ENCODE measurements around the gene PAPLN. TPM values are rescaled to one million over a fixed set of nuclear protein-coding genes. Genes with fewer than 3 reads are reported as not detected.

PAPLN gene
- total RNA-seq, 5 donors from 2014 or later (not counting 1 experiment from before 2014, with no cell fraction given) = 0.14 to 1.0 (median 0.29) TPM; not detected in 1

DNA sequence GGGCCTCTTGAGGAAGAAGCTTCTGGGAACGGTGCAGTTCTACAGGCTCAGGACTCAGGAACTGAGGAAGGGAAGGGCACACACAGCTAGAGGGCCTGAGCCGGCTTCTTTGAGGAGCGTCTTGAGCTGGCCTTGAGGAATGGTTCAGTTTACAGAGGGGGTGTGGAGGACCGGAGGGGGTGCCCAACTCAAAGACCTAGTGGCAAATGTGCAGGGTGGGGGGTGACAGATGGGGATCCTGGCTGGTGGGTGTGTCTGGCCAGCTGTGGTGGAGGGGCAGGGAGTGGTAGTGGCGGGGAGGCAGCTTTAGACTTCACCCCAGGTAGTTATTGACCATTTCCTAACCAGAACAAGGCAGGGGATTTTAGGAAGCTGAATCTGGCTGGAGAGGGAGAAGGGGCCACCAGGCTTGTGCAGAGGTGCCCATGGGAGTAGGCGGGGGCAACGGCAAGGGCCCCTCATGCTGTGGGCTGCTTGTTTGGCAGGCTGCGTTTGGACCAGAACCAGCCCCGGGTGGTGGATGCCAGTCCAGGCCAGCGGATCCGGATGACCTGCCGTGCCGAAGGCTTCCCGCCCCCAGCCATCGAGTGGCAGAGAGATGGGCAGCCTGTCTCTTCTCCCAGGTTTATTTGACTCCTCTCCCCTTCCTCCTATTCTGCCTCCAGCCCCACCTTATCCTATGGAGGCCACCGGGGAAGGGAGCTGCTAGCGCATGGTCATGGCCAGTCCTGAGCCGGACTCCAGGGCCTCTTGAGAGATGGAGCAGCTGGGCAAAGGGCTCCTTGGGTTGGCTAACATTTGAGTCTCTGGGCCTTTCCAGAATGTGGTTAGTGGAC, 27.8 kb downstream of the PAPLN start:
- H3K4me1 Mint-ChIP-seq = peaks cover 7 to 8% (median 7%) of the 10 kb centered on the region in 3 donors
- Histone ChIP-seq H3K9me3 (no peaks in the 10 kb centered on the region), H3K4me3 (ENCODE audit: control insufficient read depth in 1 of 2, extremely low read depth in 1 of 2, low read length in 1 of 2) (no peak overlapping the region), H3K27me3 (replicated peaks in 1 of 2; ENCODE audit: control insufficient read depth in 2 of 2, extremely low read depth in 1 of 2, insufficient read depth in 2 of 2, low read length in 1 of 2) (peaks cover 0 to 53% of the 10 kb centered on the region in 2 experiments), H3K27ac (ENCODE audit: low read length) (no peak overlapping the region), H3K36me3 (ENCODE audit: control insufficient read depth in 2 of 2, extremely low read depth in 1 of 2, insufficient read depth in 1 of 2, low read length in 1 of 2) (no peaks in the 10 kb centered on the region), H3K4me1 (ENCODE audit: control insufficient read depth in 1 of 2, extremely low read depth in 1 of 2, insufficient read depth in 2 of 2, low read length in 2 of 2) (peaks cover 0 to 5% of the 10 kb centered on the region in 2 experiments)
- no peak for DNase-seq
- 94% methylated on average over 12 of the region's 18 CpGs for WGBS (ENCODE audit: insufficient coverage)
- peaks cover 14 to 16% of the 10 kb centered on the region in 2 donors for H3K27me3 Mint-ChIP-seq
- no peaks in the 10 kb centered on the region for H3K9me3 Mint-ChIP-seq
- no peak overlapping the region for H3K4me3 Mint-ChIP-seq
- no peak overlapping the region for H3K27ac Mint-ChIP-seq
- ATAC-seq (replicated peaks in 1 of 4) = no peak
- no peaks in the 10 kb centered on the region for H3K36me3 Mint-ChIP-seq
- POLR2A ChIA-PET = interaction anchor here in 1 of 2 donors (0.6 kb wide), 1 partner anchor 1305 kb away, joined by 3 read pairs; no protein-coding TSS in a partner anchor
- CTCF ChIA-PET = interaction anchor here in 1 of 2 donors (0.6 kb wide), 2 partner anchors 179 to 468 kb away, joined by 3 to 4 read pairs; no protein-coding TSS in a partner anchor

DNA sequence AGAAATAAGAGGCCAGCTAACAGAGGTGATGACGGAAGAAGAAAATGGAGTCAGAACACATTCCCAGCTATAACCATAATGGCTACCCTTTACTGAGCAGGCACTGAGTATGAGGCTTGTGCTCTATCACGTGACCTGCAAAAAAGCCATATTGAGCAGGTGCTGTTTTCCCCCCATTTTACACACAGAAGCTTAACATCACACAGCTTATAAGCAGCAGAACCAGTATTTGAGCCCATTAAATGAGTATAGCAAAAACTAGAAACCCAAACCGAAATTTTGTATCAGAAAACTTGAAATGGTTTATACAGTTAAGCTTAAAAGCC, 28.4 kb downstream of the PAPLN start:
- WGBS (ENCODE audit: insufficient coverage) = 81% methylated on average over 2 of the region's 3 CpGs

DNA sequence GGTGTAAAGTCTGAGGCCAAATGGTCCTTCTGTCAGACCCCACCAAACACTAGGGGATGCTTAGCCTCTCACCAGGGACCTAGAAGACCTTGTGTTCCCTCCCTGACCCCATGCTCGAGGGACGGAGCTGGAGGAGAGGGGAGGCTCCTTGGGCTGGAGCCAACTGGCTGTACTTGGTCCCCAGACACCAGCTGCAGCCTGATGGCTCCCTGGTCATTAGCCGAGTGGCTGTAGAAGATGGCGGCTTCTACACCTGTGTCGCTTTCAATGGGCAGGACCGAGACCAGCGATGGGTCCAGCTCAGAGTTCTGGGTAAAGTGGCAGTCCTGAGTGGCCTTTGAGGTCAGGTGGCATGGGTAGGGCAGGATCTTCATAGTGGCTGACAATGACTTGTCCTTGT, 29.0 kb downstream of the PAPLN start:
- Mint-ChIP-seq H3K27ac (no peak overlapping the region), H3K9me3 (no peaks in the 10 kb centered on the region), H3K4me3 (no peak overlapping the region), H3K4me1 (peaks cover 15 to 17% (median 15%) of the 10 kb centered on the region in 3 donors), H3K36me3 (no peaks in the 10 kb centered on the region), H3K27me3 (peaks cover 14 to 16% of the 10 kb centered on the region in 2 donors)
- ChIA-PET POLR2A (no interaction called here), CTCF (no interaction called here)
- Histone ChIP-seq H3K4me1 (ENCODE audit: control insufficient read depth in 1 of 2, extremely low read depth in 1 of 2, insufficient read depth in 2 of 2, low read length in 2 of 2) (peaks cover 0 to 8% of the 10 kb centered on the region in 2 experiments), H3K4me3 (ENCODE audit: control insufficient read depth in 1 of 2, extremely low read depth in 1 of 2, low read length in 1 of 2) (no peak overlapping the region), H3K36me3 (ENCODE audit: control insufficient read depth in 2 of 2, extremely low read depth in 1 of 2, insufficient read depth in 1 of 2, low read length in 1 of 2) (no peaks in the 10 kb centered on the region), H3K9me3 (no peaks in the 10 kb centered on the region), H3K27me3 (replicated peaks in 1 of 2; ENCODE audit: control insufficient read depth in 2 of 2, extremely low read depth in 1 of 2, insufficient read depth in 2 of 2, low read length in 1 of 2) (peaks cover 0 to 45% of the 10 kb centered on the region in 2 experiments), H3K27ac (ENCODE audit: low read length) (no peak overlapping the region)
- DNase-seq (no peak), ATAC-seq (replicated peaks in 1 of 4) (no peak)
- 98% methylated on average over 7 of the region's 7 CpGs for WGBS (ENCODE audit: insufficient coverage)

More for the DNA sequence above, 28.4 kb downstream of the PAPLN start:
- DNase-seq (no peak), ATAC-seq (replicated peaks in 1 of 4) (no peak)
- Histone ChIP-seq H3K4me1 (ENCODE audit: control insufficient read depth in 1 of 2, extremely low read depth in 1 of 2, insufficient read depth in 2 of 2, low read length in 2 of 2) (peaks cover 0 to 8% of the 10 kb centered on the region in 2 experiments), H3K4me3 (ENCODE audit: control insufficient read depth in 1 of 2, extremely low read depth in 1 of 2, low read length in 1 of 2) (no peak overlapping the region), H3K27ac (ENCODE audit: low read length) (no peak overlapping the region), H3K36me3 (ENCODE audit: control insufficient read depth in 2 of 2, extremely low read depth in 1 of 2, insufficient read depth in 1 of 2, low read length in 1 of 2) (no peaks in the 10 kb centered on the region), H3K27me3 (replicated peaks in 1 of 2; ENCODE audit: control insufficient read depth in 2 of 2, extremely low read depth in 1 of 2, insufficient read depth in 2 of 2, low read length in 1 of 2) (peaks cover 0 to 50% of the 10 kb centered on the region in 2 experiments), H3K9me3 (no peaks in the 10 kb centered on the region)
- Mint-ChIP-seq H3K27me3 (peaks cover 14 to 16% of the 10 kb centered on the region in 2 donors), H3K36me3 (no peaks in the 10 kb centered on the region), H3K4me1 (peaks cover 12 to 14% (median 13%) of the 10 kb centered on the region in 3 donors), H3K27ac (no peak overlapping the region), H3K4me3 (no peak overlapping the region), H3K9me3 (no peaks in the 10 kb centered on the region)
- ChIA-PET POLR2A (no interaction called here), CTCF (no interaction called here)

DNA sequence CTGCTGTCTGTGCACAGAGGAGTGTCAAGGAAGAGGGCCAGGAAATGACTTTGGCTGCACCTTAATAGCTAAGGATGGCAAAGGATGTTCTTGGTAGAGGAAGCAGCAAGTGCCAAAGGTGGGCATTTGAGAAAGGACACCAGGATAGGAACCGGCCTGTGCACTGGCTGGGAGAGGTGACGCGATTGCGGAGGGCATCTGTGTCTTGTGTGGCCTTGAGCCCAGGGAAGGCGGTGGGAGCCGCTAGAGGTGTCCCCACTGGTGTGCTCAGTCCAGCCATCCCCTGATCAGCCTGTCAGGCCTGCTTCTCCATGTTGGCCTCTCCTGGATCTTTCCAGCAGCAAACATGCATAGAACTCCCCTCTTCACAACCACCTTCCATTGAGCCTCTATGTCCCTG, 30.2 kb downstream of the PAPLN start:
- DNase-seq = no peak
- Mint-ChIP-seq H3K27ac (no peak overlapping the region), H3K27me3 (peaks cover 14 to 16% of the 10 kb centered on the region in 2 donors), H3K9me3 (no peaks in the 10 kb centered on the region), H3K36me3 (no peaks in the 10 kb centered on the region), H3K4me3 (no peak overlapping the region), H3K4me1 (peaks cover 15 to 17% (median 15%) of the 10 kb centered on the region in 3 donors)
- POLR2A ChIA-PET = no interaction called here
- Histone ChIP-seq H3K9me3 (no peaks in the 10 kb centered on the region), H3K4me1 (ENCODE audit: control insufficient read depth in 1 of 2, extremely low read depth in 1 of 2, insufficient read depth in 2 of 2, low read length in 2 of 2) (peaks cover 0 to 8% of the 10 kb centered on the region in 2 experiments), H3K4me3 (ENCODE audit: control insufficient read depth in 1 of 2, extremely low read depth in 1 of 2, low read length in 1 of 2) (no peak overlapping the region), H3K36me3 (ENCODE audit: control insufficient read depth in 2 of 2, extremely low read depth in 1 of 2, insufficient read depth in 1 of 2, low read length in 1 of 2) (no peaks in the 10 kb centered on the region), H3K27me3 (replicated peaks in 1 of 2; ENCODE audit: control insufficient read depth in 2 of 2, extremely low read depth in 1 of 2, insufficient read depth in 2 of 2, low read length in 1 of 2) (peaks cover 0 to 34% of the 10 kb centered on the region in 2 experiments), H3K27ac (ENCODE audit: low read length) (no peak overlapping the region)
- 98% methylated on average over 6 of the region's 6 CpGs for WGBS (ENCODE audit: insufficient coverage)
- ATAC-seq (replicated peaks in 1 of 4) = no peak
- CTCF ChIA-PET = no interaction called here

DNA sequence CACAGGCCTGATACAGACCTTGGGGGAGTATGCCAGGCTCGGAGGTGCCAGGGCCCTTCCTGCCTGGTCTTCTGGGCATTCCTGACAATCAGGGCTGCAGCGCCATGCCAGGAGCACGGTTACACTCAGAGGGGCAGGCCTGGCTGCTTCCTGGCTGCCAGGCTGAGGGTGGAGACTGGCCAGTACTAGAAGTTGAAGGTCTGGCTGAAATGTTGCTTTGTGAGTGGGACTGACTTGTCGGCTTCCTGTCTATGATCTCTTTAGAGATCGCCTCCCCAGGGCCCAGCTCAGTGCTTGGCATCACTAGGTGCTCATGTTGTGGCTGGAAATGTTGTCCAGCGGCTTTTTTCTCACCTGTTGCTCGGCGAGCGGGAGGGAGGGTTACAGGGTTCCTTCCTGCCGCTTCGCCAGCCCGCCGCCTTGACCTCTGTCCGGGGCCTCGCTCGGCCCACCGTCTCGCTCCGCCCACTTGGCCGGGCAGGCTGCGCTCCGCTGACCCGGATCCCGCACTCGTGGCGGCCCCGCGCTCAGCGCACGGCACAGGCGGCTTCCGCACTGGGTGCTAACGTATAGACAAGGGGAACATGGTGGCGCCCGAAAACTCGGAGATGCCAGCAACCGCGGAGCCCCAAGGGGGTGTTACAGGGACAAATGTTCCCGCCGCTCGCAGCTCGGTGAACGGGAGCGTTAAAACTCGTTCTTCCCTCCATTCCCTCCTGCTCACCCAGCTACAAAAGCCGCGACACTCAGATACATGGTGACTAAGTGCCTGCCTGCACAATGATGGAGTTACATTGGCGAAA, 32.6 kb downstream of the PAPLN start:
- Mint-ChIP-seq H3K4me1 (peaks cover 15 to 17% (median 15%) of the 10 kb centered on the region in 3 donors), H3K27me3 (peaks cover 3 to 12% of the 10 kb centered on the region in 2 donors), H3K36me3 (peaks cover 9% of the 10 kb centered on the region), H3K9me3 (no peaks in the 10 kb centered on the region), H3K27ac (no peak overlapping the region), H3K4me3 (peak overlapping the region; percentile 45 to 67 (median 48))
- Histone ChIP-seq H3K4me3 (ENCODE audit: control insufficient read depth in 1 of 2, extremely low read depth in 1 of 2, low read length in 1 of 2) (peak overlapping the region in 1 of 2 donors; percentile 45), H3K4me1 (ENCODE audit: control insufficient read depth in 1 of 2, extremely low read depth in 1 of 2, insufficient read depth in 2 of 2, low read length in 2 of 2) (peaks cover 0 to 8% of the 10 kb centered on the region in 2 experiments), H3K27me3 (replicated peaks in 1 of 2; ENCODE audit: control insufficient read depth in 2 of 2, extremely low read depth in 1 of 2, insufficient read depth in 2 of 2, low read length in 1 of 2) (peaks cover 0 to 13% of the 10 kb centered on the region in 2 experiments), H3K27ac (ENCODE audit: low read length) (no peak overlapping the region), H3K36me3 (ENCODE audit: control insufficient read depth in 2 of 2, extremely low read depth in 1 of 2, insufficient read depth in 1 of 2, low read length in 1 of 2) (peaks cover 0 to 10% of the 10 kb centered on the region in 2 donors), H3K9me3 (no peaks in the 10 kb centered on the region)
- ATAC-seq (replicated peaks in 1 of 4) = peak; percentile 31 to 50 (median 44)
- ChIA-PET CTCF (no interaction called here), POLR2A (interaction anchor here in 1 of 2 donors (0.6 kb wide), 1 partner anchor 357 kb away, joined by 4 read pairs; no protein-coding TSS in a partner anchor)
- WGBS (ENCODE audit: insufficient coverage) = 19% methylated on average over 47 of the region's 48 CpGs
- peak in 1 of 35 experiments; percentile 10 for DNase-seq

DNA sequence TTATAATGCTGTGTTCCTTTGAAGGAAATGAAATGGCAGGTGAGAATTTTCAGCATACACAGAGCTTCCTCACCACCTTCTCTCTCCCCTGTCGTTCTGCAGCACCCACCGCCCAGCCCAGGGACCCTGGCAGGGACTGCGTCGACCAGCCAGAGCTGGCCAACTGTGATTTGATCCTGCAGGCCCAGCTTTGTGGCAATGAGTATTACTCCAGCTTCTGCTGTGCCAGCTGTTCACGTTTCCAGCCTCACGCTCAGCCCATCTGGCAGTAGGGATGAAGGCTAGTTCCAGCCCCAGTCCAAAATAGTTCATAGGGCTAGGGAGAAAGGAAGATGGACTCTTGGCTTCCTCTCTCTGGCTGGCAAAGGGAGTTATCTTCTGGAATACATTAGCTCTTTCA, 35.1 kb downstream of the PAPLN start:
- Mint-ChIP-seq H3K4me1 (peaks cover 15 to 17% (median 15%) of the 10 kb centered on the region in 3 donors), H3K36me3 (peaks cover 25% of the 10 kb centered on the region), H3K9me3 (no peaks in the 10 kb centered on the region), H3K4me3 (no peak overlapping the region), H3K27ac (no peak overlapping the region), H3K27me3 (peaks cover 0 to 12% of the 10 kb centered on the region in 2 donors)
- ChIA-PET POLR2A (interaction anchor here in 1 of 2 donors (0.7 kb wide), 1 partner anchor 65 kb away, joined by 3 read pairs; no protein-coding TSS in a partner anchor), CTCF (no interaction called here)
- H3K4me3 ChIP-seq (ENCODE audit: control insufficient read depth in 1 of 2, extremely low read depth in 1 of 2, low read length in 1 of 2) = no peak overlapping the region
- WGBS (ENCODE audit: insufficient coverage) = 87% methylated on average over 4 of the region's 6 CpGs
- H3K36me3 ChIP-seq (ENCODE audit: control insufficient read depth in 2 of 2, extremely low read depth in 1 of 2, insufficient read depth in 1 of 2, low read length in 1 of 2) = peaks cover 7 to 25% of the 10 kb centered on the region in 2 donors
- H3K9me3 ChIP-seq = no peaks in the 10 kb centered on the region
- ATAC-seq (replicated peaks in 1 of 4) = no peak
- peaks cover 0 to 8% of the 10 kb centered on the region in 2 experiments for H3K4me1 ChIP-seq (ENCODE audit: control insufficient read depth in 1 of 2, extremely low read depth in 1 of 2, insufficient read depth in 2 of 2, low read length in 2 of 2)
- H3K27ac ChIP-seq (ENCODE audit: low read length) = no peak overlapping the region
- no peak for DNase-seq
- peaks cover 0 to 7% of the 10 kb centered on the region in 2 experiments for H3K27me3 ChIP-seq (replicated peaks in 1 of 2; ENCODE audit: control insufficient read depth in 2 of 2, extremely low read depth in 1 of 2, insufficient read depth in 2 of 2, low read length in 1 of 2)

All from T-cell (primary cell).